Natural killer cell (primary cell): ENCODE data around the gene ITGAX. TPM values are rescaled to one million over a fixed set of nuclear protein-coding genes. Genes with fewer than 3 reads are reported as not detected.
A peak's percentile ranks its signal among the peaks of the same experiment; 100 is the strongest.

Experiments
- ATAC-seq, 3 donors: fragments of 150-1000 bp in 2 of 3; fragments of 200-7000 bp in 1 of 3; cut with Tn5 transposase; 1 replicate in 1 of 3; 2 replicates in 2 of 3; pipeline ENCODE4 v1.10.0; 2021; ENCODE audit warnings: mild to moderate bottlenecking in 2 of 3, moderate library complexity in 2 of 3
- DNase-seq, 2 donors: peaks; one replicate each; pipeline versions ENCODE4 v3.0.0 to v3.0.0-alpha.2; 2013 to 2021; ENCODE audit warnings: mixed read lengths in 1 of 2
- H3K27ac ChIP-seq: one replicate; pipeline ENCODE4 v1.5.1; 2013; ENCODE audit warnings: mild to moderate bottlenecking, low read length
- H3K27me3 ChIP-seq: one replicate; pipeline ENCODE4 v1.6.1; 2013; ENCODE audit warnings: low read length; ENCODE audit not compliant: control insufficient read depth, insufficient read depth
- H3K36me3 ChIP-seq: one replicate; pipeline ENCODE4 v1.6.1; 2013; ENCODE audit warnings: low read length; ENCODE audit not compliant: control insufficient read depth, insufficient read depth
- H3K4me1 ChIP-seq: one replicate; pipeline ENCODE4 v1.6.1; 2013; ENCODE audit warnings: low read length; ENCODE audit not compliant: control insufficient read depth, insufficient read depth
- H3K4me3 ChIP-seq: one replicate; pipeline ENCODE4 v1.5.1; 2013; ENCODE audit warnings: low read length
- H3K9me3 ChIP-seq: one replicate; pipeline ENCODE4 v1.6.1; 2013; ENCODE audit warnings: low read length; ENCODE audit not compliant: control insufficient read depth, insufficient read depth
- H3K27ac Mint-ChIP-seq, 2 donors: one replicate each; pipeline ENCODE4 v1.8.0; 2022; ENCODE audit warnings: mild to moderate bottlenecking in 2 of 2, mixed read lengths in 2 of 2, moderate library complexity in 1 of 2
- H3K27me3 Mint-ChIP-seq, 2 donors: one replicate each; pipeline ENCODE4 v1.8.0; 2022; ENCODE audit warnings: low read depth in 2 of 2, mixed read lengths in 2 of 2
- H3K36me3 Mint-ChIP-seq: one replicate; pipeline ENCODE4 v1.8.0; 2022; ENCODE audit warnings: mixed read lengths
- H3K4me1 Mint-ChIP-seq, 2 donors: one replicate each; pipeline ENCODE4 v1.8.0; 2022; ENCODE audit warnings: mixed read lengths in 2 of 2
- H3K4me3 Mint-ChIP-seq: one replicate; pipeline ENCODE4 v1.8.0; 2022; ENCODE audit warnings: mild to moderate bottlenecking, moderate library complexity, mixed read lengths
- H3K9me3 Mint-ChIP-seq, 2 donors: one replicate each; pipeline ENCODE4 v1.8.0; 2022; ENCODE audit warnings: mixed read lengths in 2 of 2
- WGBS: methylation state at CpG from one replicate; pipeline ENCODE4 v1.1.7; 2013; ENCODE audit warnings: missing lambda C conversion rate; ENCODE audit not compliant: insufficient coverage; 5-methylcytosine and 5-hydroxymethylcytosine counted together
- intact Hi-C: fragments of 100-400 bp; cut with micrococcal nuclease; formaldehyde crosslinking; loops from one replicate; pipeline ENCODE4 v1.14.2; 2022
- total RNA-seq, 4 donors: library from RNA; stranded (reverse); fragments of 120-200 nt in 1 of 4; gene quantifications; one replicate each; pipeline versions ENCODE4 v1.2.3 to v1.2.4, GENCODE V29; 2013 to 2022
- TF ChIP-seq, protein P1 (sequence below): fragments of 200-600 bp; IDR thresholded peaks from one replicate; pipeline ENCODE4 v1.8.0; 2022; ENCODE audit warnings: antibody characterized with exemption

The ITGAX gene
- total RNA-seq, 3 donors from 2014 or later (not counting 1 experiment from before 2014, with no cell fraction given): 224 to 249 (median 233) TPM

GRCh38 chr16:31382485-31383161, 27.6 kb downstream of the ITGAX start:
- TF ChIP-seq, protein P1, sequence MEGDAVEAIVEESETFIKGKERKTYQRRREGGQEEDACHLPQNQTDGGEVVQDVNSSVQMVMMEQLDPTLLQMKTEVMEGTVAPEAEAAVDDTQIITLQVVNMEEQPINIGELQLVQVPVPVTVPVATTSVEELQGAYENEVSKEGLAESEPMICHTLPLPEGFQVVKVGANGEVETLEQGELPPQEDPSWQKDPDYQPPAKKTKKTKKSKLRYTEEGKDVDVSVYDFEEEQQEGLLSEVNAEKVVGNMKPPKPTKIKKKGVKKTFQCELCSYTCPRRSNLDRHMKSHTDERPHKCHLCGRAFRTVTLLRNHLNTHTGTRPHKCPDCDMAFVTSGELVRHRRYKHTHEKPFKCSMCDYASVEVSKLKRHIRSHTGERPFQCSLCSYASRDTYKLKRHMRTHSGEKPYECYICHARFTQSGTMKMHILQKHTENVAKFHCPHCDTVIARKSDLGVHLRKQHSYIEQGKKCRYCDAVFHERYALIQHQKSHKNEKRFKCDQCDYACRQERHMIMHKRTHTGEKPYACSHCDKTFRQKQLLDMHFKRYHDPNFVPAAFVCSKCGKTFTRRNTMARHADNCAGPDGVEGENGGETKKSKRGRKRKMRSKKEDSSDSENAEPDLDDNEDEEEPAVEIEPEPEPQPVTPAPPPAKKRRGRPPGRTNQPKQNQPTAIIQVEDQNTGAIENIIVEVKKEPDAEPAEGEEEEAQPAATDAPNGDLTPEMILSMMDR: peak; percentile 90
- no peak overlapping the region for H3K27ac Mint-ChIP-seq
- peak; percentile 65 to 85 (median 71) for ATAC-seq

DNA sequence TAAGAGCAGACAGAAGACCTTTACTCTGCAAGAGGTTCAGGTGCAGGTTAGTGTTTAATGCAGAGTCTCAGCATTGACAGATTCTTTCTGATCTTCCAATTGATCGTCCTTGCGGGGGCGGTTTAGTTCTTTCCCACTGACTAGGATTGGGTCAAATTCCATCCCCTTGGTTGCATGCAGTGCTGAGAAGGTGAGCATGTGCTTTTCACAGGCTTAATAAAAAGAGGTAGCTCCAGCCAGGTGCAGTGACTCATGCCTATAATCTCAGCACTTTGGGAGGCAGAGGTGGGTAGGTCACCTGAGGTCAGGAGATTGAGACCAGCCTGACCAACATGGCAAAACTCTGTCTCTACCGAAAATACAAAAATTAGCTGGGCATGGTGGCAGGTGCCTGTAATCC, 30.7 kb downstream of the ITGAX start:
- no peak for DNase-seq
- ATAC-seq: no peak
- H3K4me1 Mint-ChIP-seq: peaks cover 24 to 27% of the 10 kb centered on the region in 2 donors

More at GRCh38 chr16:31382485-31383161, 27.6 kb downstream of the ITGAX start:
- Histone ChIP-seq H3K4me1 (peaks cover 37% of the 10 kb centered on the region), H3K9me3 (no peaks in the 10 kb centered on the region), H3K4me3 (no peak overlapping the region), H3K27me3 (no peaks in the 10 kb centered on the region), H3K36me3 (peaks cover 21% of the 10 kb centered on the region), H3K27ac (no peak overlapping the region)
- 36% methylated on average over 13 of the region's 14 CpGs for WGBS
- H3K4me3 Mint-ChIP-seq: peak overlapping the region; percentile 25
- H3K4me1 Mint-ChIP-seq: peaks cover 23 to 28% of the 10 kb centered on the region in 2 donors
- no peaks in the 10 kb centered on the region for H3K9me3 Mint-ChIP-seq
- no peaks in the 10 kb centered on the region for H3K36me3 Mint-ChIP-seq
- H3K27me3 Mint-ChIP-seq: peaks cover 0 to 6% of the 10 kb centered on the region in 2 donors
- intact Hi-C loops: loop anchor here (5.0 kb wide), 1 partner anchor 180 kb away; the partner anchor contains the start of gene PYCARD
- DNase-seq: peak; percentile 68 to 80

DNA sequence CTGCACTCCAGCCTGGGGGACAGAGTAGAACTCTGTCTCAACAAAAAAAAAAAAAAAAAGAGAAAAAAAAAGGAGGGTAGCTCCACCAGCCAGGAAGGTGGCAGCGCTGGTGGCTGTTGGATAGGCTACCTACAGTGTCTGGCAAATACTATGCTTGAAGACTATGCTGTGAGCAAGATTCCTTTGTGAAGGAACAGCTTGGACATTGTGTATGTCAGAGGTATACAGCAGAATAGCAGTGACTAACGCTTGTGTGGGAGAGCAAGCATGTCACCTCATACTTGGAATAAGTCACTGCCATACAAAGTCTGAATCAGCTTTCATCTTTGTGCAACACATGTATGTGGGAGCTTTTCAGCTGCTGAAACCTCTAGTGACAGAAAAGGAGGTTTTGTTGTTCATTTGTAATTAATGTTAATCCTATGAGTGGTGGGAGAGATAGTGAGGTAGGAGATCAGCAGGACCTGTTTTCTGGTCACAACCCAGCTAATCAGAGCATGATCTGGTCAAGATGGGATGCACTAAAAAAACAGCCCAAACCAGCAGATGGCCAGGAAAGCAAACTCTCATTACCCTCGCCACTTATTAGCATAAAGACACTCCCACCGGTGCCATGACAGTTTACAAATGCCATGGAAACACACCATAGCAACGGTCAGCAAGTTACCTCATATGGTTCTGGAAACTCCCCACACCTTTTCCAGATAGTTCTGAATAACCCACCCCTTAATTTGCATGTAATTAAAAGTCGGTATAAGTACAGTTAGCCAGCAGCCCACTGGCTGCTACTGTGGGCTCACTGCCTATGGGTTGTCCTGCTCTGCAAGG, 31.4 kb downstream of the ITGAX start:
- H3K27me3 ChIP-seq: no peaks in the 10 kb centered on the region
- TF ChIP-seq, protein P1: no peak
- DNase-seq (peak in 1 of 2 donors; percentile 62), ATAC-seq (peak; percentile 65 to 86 (median 79))
- H3K4me1 ChIP-seq: peaks cover 25% of the 10 kb centered on the region
- Mint-ChIP-seq H3K4me1 (peaks cover 24 to 29% of the 10 kb centered on the region in 2 donors), H3K9me3 (no peaks in the 10 kb centered on the region), H3K36me3 (no peaks in the 10 kb centered on the region), H3K27ac (peak overlapping the region in 1 of 2 donors; percentile 66), H3K4me3 (no peak overlapping the region), H3K27me3 (peaks cover 0 to 10% of the 10 kb centered on the region in 2 donors)
- no peaks in the 10 kb centered on the region for H3K9me3 ChIP-seq
- H3K27ac ChIP-seq: no peak overlapping the region
- H3K36me3 ChIP-seq: peaks cover 4% of the 10 kb centered on the region
- intact Hi-C loops: loop anchor here (5.0 kb wide), 2 partner anchors 34 to 56 kb away; partner anchors contain the start of gene ZNF843
- H3K4me3 ChIP-seq: no peak overlapping the region
- WGBS: 57% methylated on average over 6 of the region's 6 CpGs

More for the DNA sequence above, 30.7 kb downstream of the ITGAX start:
- intact Hi-C loops: loop anchor here (5.0 kb wide), 2 partner anchors 33 to 57 kb away; partner anchors contain the start of gene ZNF843
- Histone ChIP-seq H3K4me3 (no peak overlapping the region), H3K36me3 (peaks cover 10% of the 10 kb centered on the region), H3K27me3 (no peaks in the 10 kb centered on the region), H3K9me3 (no peaks in the 10 kb centered on the region), H3K27ac (no peak overlapping the region), H3K4me1 (peaks cover 25% of the 10 kb centered on the region)
- Mint-ChIP-seq H3K27me3 (peaks cover 0 to 9% of the 10 kb centered on the region in 2 donors), H3K4me3 (no peak overlapping the region), H3K36me3 (no peaks in the 10 kb centered on the region), H3K9me3 (no peaks in the 10 kb centered on the region), H3K27ac (peak overlapping the region in 1 of 2 donors; percentile 66)
- TF ChIP-seq, protein P1: no peak
- 91% methylated on average over 4 of the region's 4 CpGs for WGBS
